ENCODE results near the gene ACSF3.

Gene ACSF3

DNA sequence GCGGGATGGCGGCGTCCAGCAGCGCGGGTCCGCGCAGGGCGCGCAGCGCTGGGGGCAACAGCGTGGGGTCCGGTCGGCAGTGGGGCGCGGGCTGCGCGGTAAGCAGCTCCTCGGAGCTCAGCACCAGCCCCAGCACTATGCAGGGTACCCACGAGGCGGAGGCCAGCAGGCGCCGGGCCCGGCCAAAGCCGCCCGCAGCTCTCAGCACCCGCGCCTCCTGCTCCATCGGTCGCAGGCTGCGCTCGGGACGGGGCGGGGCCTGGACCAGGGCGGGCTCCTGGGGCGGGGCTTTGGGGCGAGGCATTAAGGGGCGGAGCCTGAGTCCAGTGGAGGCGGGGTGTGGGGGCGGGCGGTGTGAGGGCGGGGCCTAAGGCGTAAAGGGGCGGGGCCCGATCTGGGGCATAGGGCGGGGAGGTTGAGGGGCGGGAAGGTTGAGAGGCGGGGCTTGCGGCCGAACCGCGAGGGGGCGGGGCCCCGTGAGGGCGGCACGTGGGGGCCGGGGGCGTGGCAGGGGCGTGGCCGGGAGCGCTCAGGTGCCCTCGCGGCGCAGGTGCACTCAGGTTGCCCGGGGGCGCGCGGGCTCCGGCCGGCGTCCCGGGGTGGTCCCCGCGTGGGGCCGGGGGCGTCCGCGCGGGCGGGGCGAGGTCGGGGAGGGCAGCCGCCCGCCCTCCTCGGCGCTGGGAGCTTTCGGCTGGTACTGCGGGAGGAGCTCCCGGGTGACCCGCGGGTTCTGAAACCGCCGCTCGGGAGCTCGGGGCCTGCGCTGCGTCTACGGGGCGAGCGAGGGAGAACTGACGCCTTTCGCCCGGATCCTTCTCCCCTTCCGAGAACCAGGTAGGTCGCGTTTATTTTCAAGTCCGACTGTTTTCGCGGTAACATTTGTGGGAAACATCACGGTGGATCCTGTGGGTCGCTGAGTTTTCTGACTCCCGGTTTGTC is 108.1 kb downstream of the ACSF3 start:
- peak; percentile 80 for DNase-seq (ENCODE audit: low spot score)

DNA sequence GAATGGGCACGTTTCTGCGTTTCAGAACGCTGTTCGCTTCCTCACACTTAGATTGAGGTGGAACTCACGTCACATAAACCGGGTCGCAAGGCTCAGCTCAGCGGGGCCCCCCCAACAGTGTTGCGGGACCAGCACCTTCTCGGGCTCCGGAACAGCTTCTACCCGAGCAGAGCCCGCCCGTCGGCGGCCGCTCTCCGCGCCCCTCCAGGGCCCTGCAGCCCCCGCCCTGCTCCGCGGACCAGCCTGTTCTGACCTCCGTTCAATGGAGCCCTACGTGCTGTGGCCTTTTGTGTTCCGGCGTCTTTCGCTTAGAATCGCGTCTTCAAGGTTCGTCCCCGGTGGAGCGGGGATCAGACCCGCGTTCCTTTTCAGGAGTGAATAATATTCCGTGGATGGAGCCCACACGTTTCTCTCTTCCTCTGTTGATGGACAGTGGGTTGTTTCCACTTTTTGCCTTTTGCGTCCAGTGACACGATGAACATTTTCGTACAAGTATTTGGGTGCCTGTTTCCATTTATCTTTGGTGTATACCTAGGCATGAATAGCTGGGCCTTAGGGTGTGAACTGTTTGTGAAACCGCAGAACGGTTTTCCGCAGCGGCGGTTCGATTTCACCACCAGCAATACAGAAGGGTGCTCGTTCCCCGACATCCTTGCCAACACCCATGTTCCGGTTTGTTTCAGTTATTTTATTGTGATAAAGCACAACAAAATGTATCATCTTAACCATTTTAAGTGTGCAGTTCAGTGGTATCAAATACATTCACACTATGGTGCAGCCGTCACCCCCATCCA is 109.0 kb downstream of the ACSF3 start:
- no peak for DNase-seq (ENCODE audit: low spot score)
